ENCODE data around the gene PLEKHH2.

The PLEKHH2 gene

GRCh38 chr2:43762286-43762685 lies 125.2 kb downstream of the PLEKHH2 start:
- no peak for DNase-seq (ENCODE audit: low read depth)

- DNase-seq (ENCODE audit: low read depth), result no peak
Measured at GRCh38 chr2:43763091-43763490, 126.0 kb downstream of the PLEKHH2 start.

GRCh38 chr2:43764086-43764705 lies 127.1 kb downstream of the PLEKHH2 start:
- DNase-seq (ENCODE audit: low read depth), result peak; percentile 63

- no peak for DNase-seq (ENCODE audit: low read depth)
Measured at GRCh38 chr2:43766006-43766405, 128.9 kb downstream of the PLEKHH2 start.

- peak; percentile 89 for DNase-seq (ENCODE audit: low read depth)
Measured at GRCh38 chr2:43773876-43774613, 137.0 kb downstream of the PLEKHH2 start, which contains the start of gene DYNC2LI1. Gene DYNC2LI1 (plus strand): TSS chr2:43774039. CDS start chr2:43774139, 100 bp downstream.

- no peak for DNase-seq (ENCODE audit: low read depth)
Measured at GRCh38 chr2:43774617-43775016, 137.6 kb downstream of the PLEKHH2 start.

GRCh38 chr2:43776324-43776723 lies 139.3 kb downstream of the PLEKHH2 start:
- DNase-seq (ENCODE audit: low read depth), result no peak

GRCh38 chr2:43777306-43777926 lies 140.4 kb downstream of the PLEKHH2 start:
- DNase-seq (ENCODE audit: low read depth), result no peak

GRCh38 chr2:43778233-43778632 lies 141.2 kb downstream of the PLEKHH2 start:
- no peak for DNase-seq (ENCODE audit: low read depth)

GRCh38 chr2:43787895-43788294 lies 150.8 kb downstream of the PLEKHH2 start:
- DNase-seq (ENCODE audit: low read depth), result no peak

GRCh38 chr2:43788646-43789045 lies 151.6 kb downstream of the PLEKHH2 start:
- no peak for DNase-seq (ENCODE audit: low read depth)

- peak; percentile 54 for DNase-seq (ENCODE audit: low read depth)
Measured at GRCh38 chr2:43790147-43790546, 153.1 kb downstream of the PLEKHH2 start.

GRCh38 chr2:43791035-43791765 lies 154.1 kb downstream of the PLEKHH2 start:
- DNase-seq (ENCODE audit: low read depth), result no peak

- DNase-seq (ENCODE audit: low read depth), result no peak
Measured at GRCh38 chr2:43792653-43793052, 155.6 kb downstream of the PLEKHH2 start.

- no peak for DNase-seq (ENCODE audit: low read depth)
Measured at GRCh38 chr2:43794956-43795355, 157.9 kb downstream of the PLEKHH2 start.

GRCh38 chr2:43796206-43796605 lies 159.1 kb downstream of the PLEKHH2 start:
- no peak for DNase-seq (ENCODE audit: low read depth)

GRCh38 chr2:43798300-43798699 lies 161.2 kb downstream of the PLEKHH2 start:
- no peak for DNase-seq (ENCODE audit: low read depth)

- no peak for DNase-seq (ENCODE audit: low read depth)
Measured at GRCh38 chr2:43800894-43801293, 163.8 kb downstream of the PLEKHH2 start.

GRCh38 chr2:43802135-43802534 lies 165.1 kb downstream of the PLEKHH2 start:
- no peak for DNase-seq (ENCODE audit: low read depth)

GRCh38 chr2:43803113-43803512 lies 166.1 kb downstream of the PLEKHH2 start:
- peak; percentile 3 for DNase-seq (ENCODE audit: low read depth)

GRCh38 chr2:43806719-43807031 lies 169.6 kb downstream of the PLEKHH2 start:
- DNase-seq (ENCODE audit: low read depth), result no peak

GRCh38 chr2:43810452-43810851 lies 173.4 kb downstream of the PLEKHH2 start:
- DNase-seq (ENCODE audit: low read depth), result no peak

- no peak for DNase-seq (ENCODE audit: low read depth)
Measured at GRCh38 chr2:43810888-43811287, 173.8 kb downstream of the PLEKHH2 start.
